HEK293 (cell line): ENCODE results near the gene CAMKMT.

Source experiments
- GLIS1 ChIP-seq: fragments of 450-650 bp; formaldehyde crosslinking; IDR thresholded peaks from 2 replicates; pipeline ENCODE4 v1.5.1; 2016; ENCODE audit warnings: missing biosample characterization, missing genetic modification characterization
- ZBTB1 ChIP-seq: fragments of 450-650 bp; formaldehyde crosslinking; IDR thresholded peaks from 2 replicates; pipeline ENCODE4 v1.5.1; 2016; ENCODE audit warnings: missing biosample characterization, missing genetic modification characterization
- ZNF362 ChIP-seq: fragments of 450-650 bp; formaldehyde crosslinking; IDR thresholded peaks from 2 replicates; pipeline ENCODE4 v1.5.1; 2016; ENCODE audit warnings: missing biosample characterization, missing genetic modification characterization
- ZNF544 ChIP-seq: fragments of 450-650 bp; formaldehyde crosslinking; IDR thresholded peaks from 2 replicates; pipeline ENCODE4 v1.5.0; 2017; ENCODE audit warnings: missing biosample characterization, missing genetic modification characterization
- ZSCAN16 ChIP-seq: fragments of 450-650 bp; formaldehyde crosslinking; IDR thresholded peaks from 2 replicates; pipeline ENCODE4 v1.5.1; 2016; ENCODE audit warnings: missing biosample characterization, missing genetic modification characterization
- TF ChIP-seq, protein P1 (sequence below): fragments of 450-650 bp; formaldehyde crosslinking; IDR thresholded peaks from 2 replicates; pipeline ENCODE4 v1.5.1; 2016; ENCODE audit warnings: missing biosample characterization, missing genetic modification characterization

DNA sequence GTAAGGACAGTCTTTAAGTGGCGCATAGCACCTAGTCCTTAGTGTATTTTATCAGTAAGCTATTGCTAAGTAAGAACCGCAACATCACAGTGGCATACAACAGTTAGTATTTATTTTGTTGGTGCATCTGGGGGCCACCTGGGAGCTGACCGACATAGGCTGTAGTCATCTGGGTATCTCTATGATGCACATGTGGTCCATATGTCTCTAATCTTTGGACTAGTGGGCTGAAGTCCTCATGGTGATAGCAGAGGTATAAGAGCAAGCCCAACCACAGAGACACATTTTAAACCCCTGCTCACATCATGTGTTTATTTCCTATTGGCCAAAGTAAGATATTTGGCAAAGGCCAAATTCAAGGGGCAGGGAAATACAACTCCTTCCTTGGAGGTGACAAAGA lies 2.9 kb downstream of the CAMKMT start:
- TF ChIP-seq, protein P1, sequence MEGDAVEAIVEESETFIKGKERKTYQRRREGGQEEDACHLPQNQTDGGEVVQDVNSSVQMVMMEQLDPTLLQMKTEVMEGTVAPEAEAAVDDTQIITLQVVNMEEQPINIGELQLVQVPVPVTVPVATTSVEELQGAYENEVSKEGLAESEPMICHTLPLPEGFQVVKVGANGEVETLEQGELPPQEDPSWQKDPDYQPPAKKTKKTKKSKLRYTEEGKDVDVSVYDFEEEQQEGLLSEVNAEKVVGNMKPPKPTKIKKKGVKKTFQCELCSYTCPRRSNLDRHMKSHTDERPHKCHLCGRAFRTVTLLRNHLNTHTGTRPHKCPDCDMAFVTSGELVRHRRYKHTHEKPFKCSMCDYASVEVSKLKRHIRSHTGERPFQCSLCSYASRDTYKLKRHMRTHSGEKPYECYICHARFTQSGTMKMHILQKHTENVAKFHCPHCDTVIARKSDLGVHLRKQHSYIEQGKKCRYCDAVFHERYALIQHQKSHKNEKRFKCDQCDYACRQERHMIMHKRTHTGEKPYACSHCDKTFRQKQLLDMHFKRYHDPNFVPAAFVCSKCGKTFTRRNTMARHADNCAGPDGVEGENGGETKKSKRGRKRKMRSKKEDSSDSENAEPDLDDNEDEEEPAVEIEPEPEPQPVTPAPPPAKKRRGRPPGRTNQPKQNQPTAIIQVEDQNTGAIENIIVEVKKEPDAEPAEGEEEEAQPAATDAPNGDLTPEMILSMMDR (tag by site-specific recombination): no peak
- no peak for TF ChIP-seq ZNF544
- TF ChIP-seq ZNF362 (tag by site-specific recombination): no peak
- TF ChIP-seq GLIS1 (tag by site-specific recombination): no peak
- no peak for TF ChIP-seq ZSCAN16 (tag by site-specific recombination)
- no peak for TF ChIP-seq ZBTB1 (tag by site-specific recombination)
